Loucy (cell line): ENCODE measurements around the gene CADM4.

Experiments
- EZH2phosphoT487 ChIP-seq: fragments of 200-600 bp; IDR thresholded peaks from 2 replicates; pipeline ENCODE4 v1.6.1; 2018; ENCODE audit warnings: antibody characterized with exemption, mild to moderate bottlenecking, moderate library complexity, borderline replicate concordance
- TF ChIP-seq, protein P1 (sequence below): fragments of 200-600 bp; sonication (generic); conservative IDR thresholded peaks from 2 replicates; pipeline ENCODE4 v1.5.1; 2014; ENCODE audit warnings: mild to moderate bottlenecking, antibody characterized with exemption, low read length

- TF ChIP-seq, protein P1, sequence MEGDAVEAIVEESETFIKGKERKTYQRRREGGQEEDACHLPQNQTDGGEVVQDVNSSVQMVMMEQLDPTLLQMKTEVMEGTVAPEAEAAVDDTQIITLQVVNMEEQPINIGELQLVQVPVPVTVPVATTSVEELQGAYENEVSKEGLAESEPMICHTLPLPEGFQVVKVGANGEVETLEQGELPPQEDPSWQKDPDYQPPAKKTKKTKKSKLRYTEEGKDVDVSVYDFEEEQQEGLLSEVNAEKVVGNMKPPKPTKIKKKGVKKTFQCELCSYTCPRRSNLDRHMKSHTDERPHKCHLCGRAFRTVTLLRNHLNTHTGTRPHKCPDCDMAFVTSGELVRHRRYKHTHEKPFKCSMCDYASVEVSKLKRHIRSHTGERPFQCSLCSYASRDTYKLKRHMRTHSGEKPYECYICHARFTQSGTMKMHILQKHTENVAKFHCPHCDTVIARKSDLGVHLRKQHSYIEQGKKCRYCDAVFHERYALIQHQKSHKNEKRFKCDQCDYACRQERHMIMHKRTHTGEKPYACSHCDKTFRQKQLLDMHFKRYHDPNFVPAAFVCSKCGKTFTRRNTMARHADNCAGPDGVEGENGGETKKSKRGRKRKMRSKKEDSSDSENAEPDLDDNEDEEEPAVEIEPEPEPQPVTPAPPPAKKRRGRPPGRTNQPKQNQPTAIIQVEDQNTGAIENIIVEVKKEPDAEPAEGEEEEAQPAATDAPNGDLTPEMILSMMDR, result no peak
- TF ChIP-seq EZH2phosphoT487, result no peak
These were observed 27.7 kb upstream of the CADM4 start for GRCh38 chr19:43667126-43667875.
